Psoas muscle (tissue), 8 donors: ENCODE measurements around the gene RTP3. TPM values are rescaled to one million over a fixed set of nuclear protein-coding genes. Genes with fewer than 3 reads are reported as not detected.

Experiments
- ATAC-seq, 4 donors: fragments of 200-7000 bp; cut with Tn5 transposase; one replicate each; pipeline ENCODE4 v1.9.1; 2020; ENCODE audit warnings: moderate library complexity in 3 of 4, mild to moderate bottlenecking in 2 of 4
- DNase-seq, 2 donors: peaks; one replicate each; pipeline ENCODE4 v3.0.0-alpha.2; 2020
- H3K27ac ChIP-seq: fragments of 200-600 bp; one replicate; pipeline ENCODE4 v1.8.0; 2022
- H3K27me3 ChIP-seq, 3 donors: fragments of 200-600 bp in 1 of 3; one replicate each; pipeline versions ENCODE4 v1.6.1 to v1.8.0; 2013 to 2022; ENCODE audit warnings: low read length in 2 of 3, mild to moderate bottlenecking in 2 of 3, moderate library complexity in 1 of 3; ENCODE audit not compliant: insufficient read depth in 3 of 3
- H3K36me3 ChIP-seq, 2 donors: fragments of 200-600 bp in 1 of 2; one replicate each; pipeline versions ENCODE4 v1.6.1 to v1.8.0; 2013 to 2022; ENCODE audit warnings: low read depth in 1 of 2, mild to moderate bottlenecking in 1 of 2, moderate library complexity in 1 of 2; ENCODE audit not compliant: insufficient read depth in 1 of 2
- H3K4me1 ChIP-seq: fragments of 200-600 bp; one replicate; pipeline ENCODE4 v1.8.0; 2022
- H3K4me3 ChIP-seq: fragments of 200-600 bp; one replicate; pipeline ENCODE4 v1.8.0; 2022; ENCODE audit warnings: mild to moderate bottlenecking
- H3K9me3 ChIP-seq: fragments of 200-600 bp; one replicate; pipeline ENCODE4 v1.8.0; 2022
- CTCF ChIP-seq: fragments of 200-600 bp; IDR thresholded peaks from one replicate; pipeline ENCODE4 v1.8.0; 2022; ENCODE audit warnings: antibody characterized with exemption
- WGBS, 3 donors: extraction: QIAGEN DNeasy Blood & Tissue Kit; methylation state at CpG; one replicate each; pipeline versions ENCODE4 v1.1.6 to v1.1.7; 2013; 5-methylcytosine and 5-hydroxymethylcytosine counted together
- intact Hi-C, 2 donors: fragments of 100-400 bp; cut with DNase I; formaldehyde crosslinking; loops; one replicate each; pipeline versions ENCODE4 v1.11.0 to v1.14.2; 2022
- polyA plus RNA-seq, 3 donors: library from polyadenylated mRNA; stranded (reverse); fragments of 200-250 nt; gene quantifications; one replicate each; pipeline ENCODE4 v1.2.3, GENCODE V29; 2013
- total RNA-seq, 4 donors: library from RNA; stranded (reverse); fragmentation: NEBNext Ultra II Directional in 2 of 4; extraction: Animal tissue kit (Norgen Biotek cat#: 25700) in 2 of 4; gene quantifications; one replicate each; pipeline versions ENCODE4 v1.2.1 to v1.2.4, GENCODE V29; 2021 to 2023
- donor health status: healthy with polysubstance abuse.
- donor health status: DM: no; HTN: no; CAD: no; lungs with moderate emphysema.
- donor health status: Bipolar disorder and iron deficiency.
- donor health status: healthy.
- donor health status: DM: yes; HTN: yes; CAD: no.
- donor health status: DM: no; HTN: no; CAD: no.
- donor health status: DM: no; HTN: no; CAD: no.
- donor health status: DM: yes; HTN: yes; CAD: no.

RTP3 gene
- total and polyA plus RNA-seq, 7 donors, result 0.01 TPM; not detected in 6

GRCh38 chr3:46506526-46506925 lies 8.8 kb downstream of the RTP3 start:
- Histone ChIP-seq H3K27ac (no peak overlapping the region), H3K27me3 (no peaks in the 10 kb centered on the region), H3K9me3 (no peaks in the 10 kb centered on the region), H3K4me3 (no peak overlapping the region), H3K36me3 (peaks cover 0 to 14% of the 10 kb centered on the region in 2 donors), H3K4me1 (peaks cover 23% of the 10 kb centered on the region)
- 41 to 63% (median 60%) methylated on average over 3 of the region's 3 CpGs for WGBS, 3 donors
- ATAC-seq (no peak), DNase-seq (no peak)
- no peak for TF ChIP-seq CTCF
- intact Hi-C loops, result no loop called here

DNA sequence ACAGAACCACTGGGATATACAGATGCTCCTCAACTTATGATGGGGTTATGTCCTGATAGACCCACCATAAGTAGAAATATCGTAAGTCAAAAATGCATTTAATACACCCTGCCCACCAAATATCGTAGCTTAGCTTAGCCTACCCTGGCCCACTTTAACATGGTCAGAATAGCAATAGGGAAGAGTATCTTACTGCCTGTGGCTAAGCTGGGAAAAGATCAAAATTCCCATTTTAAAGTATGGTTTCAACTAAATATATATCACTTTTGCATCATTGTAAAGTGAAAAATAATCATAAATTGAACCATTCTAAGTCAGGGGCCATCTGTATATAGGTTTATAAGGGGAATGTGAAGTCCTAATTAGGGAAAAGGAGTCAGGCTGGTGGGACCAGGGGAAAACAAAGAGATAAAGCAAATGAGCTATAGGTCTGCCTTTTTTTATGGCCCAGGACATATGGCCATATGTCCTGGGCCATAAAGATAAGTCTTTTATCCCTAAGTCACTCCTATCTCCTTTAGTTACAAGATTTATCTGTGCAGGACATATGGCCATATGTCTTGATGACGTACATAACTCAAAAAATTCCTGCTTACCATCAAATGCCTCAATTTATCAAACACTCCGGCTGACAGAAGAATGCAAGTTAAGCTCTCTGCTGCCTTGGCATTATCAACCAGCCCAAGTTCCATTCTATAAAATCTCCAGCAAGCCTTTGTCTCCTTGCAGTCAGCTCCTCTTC lies 11.2 kb downstream of the RTP3 start:
- 79 to 86% (median 80%) methylated on average over 4 of the region's 4 CpGs for WGBS, 3 donors
- no peak for TF ChIP-seq CTCF
- Histone ChIP-seq H3K9me3 (no peaks in the 10 kb centered on the region), H3K27ac (no peak overlapping the region), H3K27me3 (no peaks in the 10 kb centered on the region), H3K4me3 (no peak overlapping the region), H3K4me1 (no peaks in the 10 kb centered on the region), H3K36me3 (peaks cover 0 to 14% of the 10 kb centered on the region in 2 donors)
- intact Hi-C loops, result no loop called here
- DNase-seq (no peak), ATAC-seq (no peak)

DNA sequence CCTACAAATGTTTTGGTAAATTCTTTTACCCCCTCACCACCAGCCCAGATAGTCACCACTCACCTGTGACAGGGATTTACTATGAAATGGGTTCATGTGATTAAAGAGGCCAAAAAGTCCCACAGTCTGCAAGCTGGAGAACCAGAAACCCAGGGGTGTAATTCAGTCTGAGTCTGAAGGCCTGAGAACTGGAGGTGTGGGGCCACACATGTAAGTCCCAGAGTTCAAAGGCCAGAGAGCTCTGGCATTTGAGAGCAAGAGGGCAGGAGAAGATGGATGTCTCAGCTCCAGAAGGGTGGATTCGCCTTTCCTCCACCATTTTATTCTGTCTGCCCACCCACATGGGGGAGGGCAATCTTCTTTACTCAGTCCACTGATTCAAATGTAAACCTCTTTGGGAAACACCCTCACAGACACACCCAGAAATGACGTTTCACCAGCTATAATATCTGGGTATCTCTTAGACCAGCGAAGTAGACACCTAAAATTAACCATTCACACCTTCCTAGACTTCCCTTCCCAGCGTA lies 11.9 kb downstream of the RTP3 start:
- H3K4me1 ChIP-seq, result no peaks in the 10 kb centered on the region
- 70 to 71% (median 70%) methylated on average over 4 of the region's 4 CpGs for WGBS, 3 donors
- H3K27ac ChIP-seq, result no peak overlapping the region
- ATAC-seq (no peak), DNase-seq (no peak)
- intact Hi-C loops, result no loop called here
- no peaks in the 10 kb centered on the region for H3K9me3 ChIP-seq
- H3K4me3 ChIP-seq, result no peak overlapping the region
- peaks cover 0 to 14% of the 10 kb centered on the region in 2 donors for H3K36me3 ChIP-seq
- TF ChIP-seq CTCF, result no peak
- no peaks in the 10 kb centered on the region for H3K27me3 ChIP-seq

GRCh38 chr3:46512191-46512749 lies 14.5 kb downstream of the RTP3 start:
- ATAC-seq, result no peak
- H3K36me3 ChIP-seq, result peaks cover 0 to 23% of the 10 kb centered on the region in 2 donors
- WGBS, 3 donors, result 54 to 77% (median 56%) methylated on average over 2 of the region's 2 CpGs
- no peaks in the 10 kb centered on the region for H3K4me1 ChIP-seq
- intact Hi-C loops, result no loop called here
- no peaks in the 10 kb centered on the region for H3K27me3 ChIP-seq
- no peaks in the 10 kb centered on the region for H3K9me3 ChIP-seq
- no peak overlapping the region for H3K27ac ChIP-seq
- H3K4me3 ChIP-seq, result no peak overlapping the region
- DNase-seq, result no peak
- no peak for TF ChIP-seq CTCF
